HepG2 (cell line): ENCODE measurements around the gene TPD52L2. TPM values are rescaled to one million over a fixed set of nuclear protein-coding genes. Genes with fewer than 3 reads are reported as not detected.

Experiments
- ATF2 ChIP-seq: sonication (generic); formaldehyde crosslinking; IDR thresholded peaks from 2 replicates; pipeline ENCODE4 v1.4.0; 2020; ENCODE audit warnings: missing genetic modification reagents
- BRD4 ChIP-seq: sonication (generic); formaldehyde crosslinking; IDR thresholded peaks from 2 replicates; pipeline ENCODE4 v1.4.0; 2020; ENCODE audit warnings: missing genetic modification reagents
- CENPX ChIP-seq: sonication (generic); formaldehyde crosslinking; IDR thresholded peaks from 2 replicates; pipeline ENCODE4 v1.9.0; 2021; ENCODE audit warnings: mild to moderate bottlenecking, missing genetic modification reagents, moderate library complexity
- CREM ChIP-seq, 2 experiments: sonication (generic) in 1 of 2; formaldehyde crosslinking in 1 of 2; IDR thresholded peaks; 2 replicates each; pipeline versions ENCODE4 v1.4.0 to v1.6.1; 2016 to 2020; ENCODE audit warnings: antibody characterized with exemption in 1 of 2, mild to moderate bottlenecking in 1 of 2, missing genetic modification reagents in 1 of 2
- CTCF ChIP-seq: sonication (generic); formaldehyde crosslinking; IDR thresholded peaks from 2 replicates; pipeline ENCODE4 v1.5.0; 2020; ENCODE audit warnings: mild to moderate bottlenecking, missing genetic modification reagents, moderate library complexity
- ELF1 ChIP-seq: sonication (generic); formaldehyde crosslinking; IDR thresholded peaks from 2 replicates; pipeline ENCODE4 v1.4.0; 2020; ENCODE audit warnings: missing genetic modification reagents
- KDM5A ChIP-seq: fragments of 200-600 bp; sonication (generic); IDR thresholded peaks from 2 replicates; pipeline ENCODE4 v1.7.0; 2018; ENCODE audit warnings: antibody characterized with exemption, mild to moderate bottlenecking, low read length, borderline replicate concordance
- MIER3 ChIP-seq: IDR thresholded peaks from 2 replicates; pipeline ENCODE4 v1.6.1; 2016; ENCODE audit warnings: missing compliant biosample characterization, borderline replicate concordance
- MTERF4 ChIP-seq: sonication (generic); formaldehyde crosslinking; IDR thresholded peaks from 2 replicates; pipeline ENCODE4 v1.8.0; 2023; ENCODE audit warnings: mild to moderate bottlenecking, missing genetic modification reagents
- MXI1 ChIP-seq: IDR thresholded peaks from 3 replicates; pipeline ENCODE4 v1.6.1; 2012; ENCODE audit warnings: low read depth, low read length, inconsistent platforms, borderline replicate concordance
- NCOA5 ChIP-seq: sonication (generic); formaldehyde crosslinking; IDR thresholded peaks from 2 replicates; pipeline ENCODE4 v1.4.0; 2020; ENCODE audit warnings: missing genetic modification reagents
- NFYB ChIP-seq: sonication (generic); formaldehyde crosslinking; IDR thresholded peaks from 2 replicates; pipeline ENCODE4 v1.4.0; 2020; ENCODE audit warnings: missing genetic modification reagents
- SOX13 ChIP-seq, 3 experiments: fragments of 450-650 bp in 1 of 3; sonication (generic) in 1 of 3; formaldehyde crosslinking in 1 of 3; IDR thresholded peaks in 2 of 3; conservative IDR thresholded peaks in 1 of 3; 2 replicates each; pipeline versions ENCODE4 v1.5.0 to v1.6.1; 2016 to 2020; ENCODE audit warnings: antibody characterized with exemption in 1 of 3, mild to moderate bottlenecking in 1 of 3, missing compliant biosample characterization in 1 of 3, missing genetic modification reagents in 1 of 3, moderate library complexity in 1 of 3
- SRSF4 ChIP-seq: fragments of 200-400 bp; formaldehyde crosslinking; IDR thresholded peaks from one replicate; pipeline ENCODE4 v1.6.1; 2018; ENCODE audit warnings: mild to moderate bottlenecking, low read depth, low read length, moderate library complexity; ENCODE audit not compliant: poor library complexity, severe bottlenecking
- TAF1 ChIP-seq: sonication (generic); formaldehyde crosslinking; IDR thresholded peaks from 2 replicates; pipeline ENCODE4 v1.4.0; 2020; ENCODE audit warnings: missing genetic modification reagents
- TRIM24 ChIP-seq: sonication (generic); formaldehyde crosslinking; IDR thresholded peaks from 2 replicates; pipeline ENCODE4 v1.8.0; 2022; ENCODE audit warnings: mild to moderate bottlenecking, missing genetic modification reagents
- ZIK1 ChIP-seq: sonication (generic); formaldehyde crosslinking; IDR thresholded peaks from 2 replicates; pipeline ENCODE4 v1.5.0; 2020; ENCODE audit warnings: mild to moderate bottlenecking, low read depth, missing genetic modification reagents, borderline replicate concordance
- ZKSCAN1 ChIP-seq: fragments of 150-350 bp; IDR thresholded peaks from 2 replicates; pipeline ENCODE4 v1.6.1; 2014; ENCODE audit warnings: low read length
- ZNF256 ChIP-seq: sonication (generic); formaldehyde crosslinking; conservative IDR thresholded peaks from 2 replicates; pipeline ENCODE4 v1.4.0; 2020; ENCODE audit warnings: missing genetic modification reagents
- ZNF264 ChIP-seq: sonication (generic); formaldehyde crosslinking; IDR thresholded peaks from 2 replicates; pipeline ENCODE4 v1.4.0; 2020; ENCODE audit warnings: missing genetic modification reagents
- ZNF619 ChIP-seq: sonication (generic); formaldehyde crosslinking; IDR thresholded peaks from 2 replicates; pipeline ENCODE4 v1.4.0; 2020; ENCODE audit warnings: mild to moderate bottlenecking, missing genetic modification reagents
- ZNF670 ChIP-seq: sonication (generic); formaldehyde crosslinking; IDR thresholded peaks from 2 replicates; pipeline ENCODE4 v1.8.0; 2022; ENCODE audit warnings: mild to moderate bottlenecking, missing genetic modification reagents, borderline replicate concordance
- ZNF879 ChIP-seq: sonication (generic); formaldehyde crosslinking; IDR thresholded peaks from 2 replicates; pipeline ENCODE4 v1.8.1; 2023; ENCODE audit warnings: missing genetic modification reagents
- ZSCAN31 ChIP-seq: sonication (generic); formaldehyde crosslinking; IDR thresholded peaks from 2 replicates; pipeline ENCODE4 v1.5.0; 2020; ENCODE audit warnings: low read depth, mild to moderate bottlenecking, missing genetic modification reagents
- polyA plus RNA-seq, 8 experiments: library from polyadenylated mRNA; depleted of rRNA in 3 of 8; stranded (reverse) in 7 of 8; unstranded in 1 of 8; fragments of >200 nt; fragmentation: Illumina TruSeq in 4 of 8; extraction: Trizol in 4 of 8; gene quantifications; 2 replicates each; pipeline versions ENCODE4 v1.2.1 to v1.2.3, GENCODE V29; 2011 to 2016; ENCODE audit warnings: low read depth in 4 of 8, missing spikeins in 1 of 8, mixed read lengths in 1 of 8; ENCODE audit not compliant: insufficient read depth in 1 of 8
- total RNA-seq, 5 experiments: library from RNA; depleted of rRNA; stranded (reverse); fragments of >200 nt; fragmentation: Illumina TruSeq; extraction: Trizol; gene quantifications; 2 replicates each; pipeline ENCODE4 v1.2.3, GENCODE V29; 2016; ENCODE audit warnings: low read depth in 1 of 5

The TPD52L2 gene
- total and polyA plus RNA-seq, 2 of the 13 experiments (the other 11 are each of a cell fraction or from before 2014, with no cell fraction given) = 156 to 184 TPM

- TF ChIP-seq ZNF256 = no peak
- TF ChIP-seq MXI1 = no peak; the same call in 2 of the 3 replicates
- TF ChIP-seq ZNF879 = no peak
- TF ChIP-seq NCOA5 = no peak
- TF ChIP-seq ZNF670 (CRISPR knock-in tag) = no peak
- TF ChIP-seq KDM5A = no peak
- TF ChIP-seq ZIK1 = 0 out of 2 replicates have a peak, but pooled peaks have one; percentile 24
- no peak for TF ChIP-seq ATF2
- no peak for TF ChIP-seq SRSF4
- no peak for TF ChIP-seq ELF1 (CRISPR knock-in tag)
- no peak for TF ChIP-seq TAF1 (CRISPR knock-in tag)
- TF ChIP-seq ZSCAN31 (CRISPR knock-in tag) = no peak
- TF ChIP-seq CREM (IDR thresholded peaks at IDR 0.05) = no peak
- no peak for TF ChIP-seq CREM (CRISPR knock-in tag; IDR thresholded peaks at IDR 0.05)
- TF ChIP-seq ZNF264 (CRISPR knock-in tag) = 0 out of 2 replicates have a peak, but pooled peaks have one; percentile 41
- TF ChIP-seq ZKSCAN1 = no peak
- no peak for TF ChIP-seq MTERF4
- TF ChIP-seq NFYB (CRISPR knock-in tag) = no peak
- TF ChIP-seq CTCF = no peak; the same call in 1 of the 2 replicates
- no peak for TF ChIP-seq CENPX (CRISPR knock-in tag)
- no peak for TF ChIP-seq TRIM24 (CRISPR knock-in tag)
- TF ChIP-seq BRD4 (CRISPR knock-in tag) = 0 out of 2 replicates have a peak, but pooled peaks have one; percentile 39
- peak; percentile 30 for TF ChIP-seq ZNF619 (CRISPR knock-in tag)
- no peak for TF ChIP-seq MIER3 (CRISPR knock-in tag)
- no peak for TF ChIP-seq SOX13 (IDR thresholded peaks at IDR 0.05)
- TF ChIP-seq SOX13 (CRISPR knock-in tag; conservative IDR thresholded peaks at IDR 0.05 in 1 of 2, IDR thresholded peaks at IDR 0.05 in 1 of 2) = peak in 1 of 2 experiments; percentile 59; a peak in 1 of 4 replicates
Measured at GRCh38 chr20:63863021-63863797, 1.9 kb upstream of the TPD52L2 start (continued).
